SHP77 treated with DMSO at 0.1 percent for 48 hours (cell line): ENCODE measurements around the gene LINGO3.

Experiments used
- DNase-seq: peaks from one replicate; lab custom pipeline; 2025; lab: John Stamatoyannopoulos, UW

LINGO3 gene

DNA sequence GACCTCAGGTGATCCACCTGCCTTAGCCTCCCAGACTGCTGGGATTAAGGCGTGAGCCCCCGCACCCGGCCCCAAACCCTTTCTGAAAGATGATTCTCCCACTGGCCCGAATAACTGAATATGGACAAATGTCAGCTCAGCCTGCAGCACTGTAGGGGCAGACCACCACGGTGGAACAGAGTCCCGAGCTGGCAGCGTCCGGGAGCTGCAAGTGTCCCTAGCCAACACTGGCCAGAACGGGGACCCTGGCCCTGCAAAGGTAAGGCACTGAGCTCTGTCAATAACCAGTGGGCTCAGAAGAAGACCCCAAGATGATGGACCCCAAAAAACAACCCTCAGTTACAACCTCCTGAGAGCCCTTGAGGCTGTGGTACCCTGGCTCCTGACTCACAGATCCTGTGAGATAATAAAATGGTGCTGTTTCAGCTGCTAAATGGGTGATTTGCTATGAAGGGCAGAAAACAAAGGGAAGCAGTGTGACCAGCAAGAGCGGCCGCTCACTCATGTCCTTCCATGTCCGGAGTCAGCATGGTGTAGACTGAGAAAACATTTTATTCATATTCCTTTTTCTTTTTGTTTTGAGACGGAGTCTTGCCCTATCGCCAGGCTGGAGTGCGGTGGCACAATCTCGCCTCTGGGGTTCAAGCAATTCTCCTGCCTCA, 18.9 kb upstream of the LINGO3 start:
- DNase-seq: no peak

DNA sequence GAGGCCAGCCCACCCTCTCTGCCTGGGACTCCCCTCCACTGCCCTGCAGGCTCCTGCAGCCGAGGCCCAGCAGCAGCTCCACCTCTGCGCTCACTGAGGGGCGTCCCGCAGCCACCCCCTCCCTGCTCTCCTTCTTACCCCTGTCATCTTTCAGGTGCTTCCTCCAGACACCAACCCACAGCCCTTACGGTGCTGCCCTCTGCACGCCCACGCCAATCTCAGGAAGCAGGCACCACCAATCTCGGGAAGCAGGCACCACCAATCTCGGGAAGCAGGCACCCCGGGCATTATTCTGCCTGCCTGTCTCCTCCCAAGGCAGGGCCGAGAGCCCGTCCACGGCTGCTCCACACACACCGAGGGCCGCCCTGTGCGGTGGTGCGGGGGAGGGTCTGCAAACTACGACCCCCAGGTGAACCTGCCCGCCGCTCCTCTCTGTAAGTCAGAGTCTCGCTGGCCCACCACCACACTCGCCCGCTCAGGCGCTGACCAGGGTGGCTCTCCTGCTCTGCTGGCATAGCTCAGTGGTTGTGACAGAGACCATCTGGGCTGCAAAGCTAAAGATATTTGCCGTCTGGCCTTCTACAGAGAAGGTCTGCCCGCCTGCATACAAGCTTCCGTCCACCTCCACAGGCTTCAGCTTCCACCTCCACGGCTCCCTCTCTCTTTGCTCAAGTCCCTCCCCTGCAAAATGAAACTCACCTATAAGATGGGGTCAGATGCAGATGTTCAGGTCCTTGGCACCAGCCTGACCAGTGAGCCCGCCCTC, 17.5 kb upstream of the LINGO3 start:
- DNase-seq: no peak

GRCh38 chr19:2324220-2324948, 16.4 kb upstream of the LINGO3 start:
- DNase-seq: no peak

GRCh38 chr19:2323707-2324106, 15.8 kb upstream of the LINGO3 start:
- no peak for DNase-seq

- no peak for DNase-seq
These were observed 13.8 kb upstream of the LINGO3 start for GRCh38 chr19:2321565-2322283.

DNA sequence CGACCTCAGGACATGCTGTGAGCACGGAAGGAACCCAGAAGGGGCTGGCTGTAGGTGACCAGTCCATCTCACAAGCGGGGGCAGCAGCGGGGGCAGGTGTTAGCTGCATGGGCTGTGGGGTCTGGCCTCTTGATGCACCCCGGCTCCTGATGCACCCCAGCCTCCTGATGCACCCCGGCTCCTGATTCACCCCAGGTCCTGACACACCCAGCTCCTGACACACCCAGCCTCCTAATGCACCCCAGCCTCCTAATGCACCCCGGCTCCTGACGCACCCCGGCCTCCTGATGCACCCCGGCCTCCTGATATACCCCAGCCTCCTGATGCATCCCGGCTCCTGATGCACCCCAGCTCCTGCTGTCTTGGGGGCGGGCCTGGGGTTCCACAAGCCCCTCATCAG, 13.0 kb upstream of the LINGO3 start:
- no peak for DNase-seq

GRCh38 chr19:2320049-2320448, 12.1 kb upstream of the LINGO3 start:
- DNase-seq: no peak

DNA sequence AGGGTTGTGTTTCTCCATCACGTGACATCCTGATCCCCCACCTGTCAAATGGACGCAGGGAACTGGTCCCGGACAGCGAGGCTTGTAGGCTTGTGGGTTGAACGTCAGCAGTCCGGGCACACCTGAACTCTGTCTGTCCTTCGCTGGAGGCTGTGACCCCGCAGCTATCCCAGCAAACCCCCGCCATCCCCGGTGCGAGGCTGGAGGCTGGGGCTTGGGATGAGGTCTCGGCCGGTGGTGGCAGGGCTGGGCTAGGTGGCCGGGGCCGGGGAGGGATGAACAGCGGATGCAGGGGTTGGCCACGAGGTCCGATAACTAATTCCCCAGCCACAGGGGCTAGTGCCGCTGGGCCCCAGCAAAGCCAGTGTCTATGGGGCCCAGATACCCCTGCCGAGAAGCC, 11.6 kb upstream of the LINGO3 start:
- DNase-seq: no peak

DNA sequence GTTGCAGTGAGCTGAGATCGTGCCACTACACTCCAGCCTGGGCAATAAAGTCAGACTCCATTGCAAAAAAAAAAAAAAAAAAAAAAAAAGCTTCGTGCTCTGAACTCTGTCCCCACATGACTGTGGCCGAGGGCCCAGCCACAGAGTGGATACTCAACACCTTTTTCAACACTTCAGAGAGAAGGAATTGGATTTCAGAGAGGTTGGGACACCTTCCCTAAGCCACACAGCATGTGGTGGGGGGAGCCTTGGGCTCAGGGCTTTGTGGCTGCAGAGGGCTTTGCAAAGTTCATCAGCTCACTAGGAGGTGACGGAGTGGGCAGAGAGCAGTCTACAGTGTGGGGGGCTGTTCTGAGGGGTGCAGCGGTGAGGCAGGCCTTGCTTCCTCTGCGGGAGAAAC, 11.0 kb upstream of the LINGO3 start:
- no peak for DNase-seq

GRCh38 chr19:2317756-2318155, 9.8 kb upstream of the LINGO3 start:
- no peak for DNase-seq

DNA sequence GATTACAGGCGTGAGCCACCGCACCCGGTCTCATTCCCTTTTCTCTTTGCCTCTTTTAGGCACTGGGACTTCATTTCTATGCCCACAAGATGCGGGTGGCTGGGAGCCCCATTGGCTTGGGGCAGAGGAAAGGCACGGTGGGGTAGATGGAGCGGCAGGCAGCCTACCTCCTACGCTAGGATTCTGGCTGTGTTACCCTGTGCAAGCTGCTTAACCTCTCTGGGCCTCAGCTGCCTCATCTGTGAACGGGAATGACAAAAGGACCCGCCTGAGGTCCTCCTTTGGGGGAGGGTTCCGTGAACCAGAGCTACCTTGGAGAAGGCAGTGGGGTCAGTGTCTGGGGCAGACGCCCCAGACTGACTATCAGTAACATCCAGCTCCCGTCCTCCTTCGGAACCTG, 9.3 kb upstream of the LINGO3 start:
- DNase-seq: no peak

DNA sequence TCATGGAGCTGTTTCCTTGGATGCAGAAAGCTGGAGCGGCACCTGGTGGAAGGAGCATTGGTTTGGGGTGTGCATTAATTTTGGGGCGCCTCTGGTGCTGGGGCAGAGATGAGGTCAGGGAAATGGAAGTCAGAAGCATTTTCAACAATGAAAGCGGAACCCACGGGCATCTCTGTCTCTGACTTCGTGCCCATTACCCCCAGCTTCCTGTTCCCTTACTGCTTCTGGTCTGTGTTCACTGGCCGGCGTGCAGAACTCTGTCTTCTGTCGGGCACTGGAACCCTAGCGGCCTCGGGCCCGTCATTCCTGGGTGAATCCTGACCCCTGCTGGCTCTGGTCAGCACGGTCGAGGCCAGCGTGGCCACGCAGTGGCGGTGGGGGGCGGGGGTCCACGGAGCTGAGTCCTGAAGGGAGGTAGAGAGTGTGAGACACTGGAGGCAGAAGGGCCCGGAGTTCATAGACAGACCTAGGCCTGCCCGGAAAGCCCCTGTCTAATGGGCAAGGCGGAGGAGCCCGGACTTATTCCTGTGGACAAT, 7.9 kb upstream of the LINGO3 start:
- peak; percentile 35 for DNase-seq

DNA sequence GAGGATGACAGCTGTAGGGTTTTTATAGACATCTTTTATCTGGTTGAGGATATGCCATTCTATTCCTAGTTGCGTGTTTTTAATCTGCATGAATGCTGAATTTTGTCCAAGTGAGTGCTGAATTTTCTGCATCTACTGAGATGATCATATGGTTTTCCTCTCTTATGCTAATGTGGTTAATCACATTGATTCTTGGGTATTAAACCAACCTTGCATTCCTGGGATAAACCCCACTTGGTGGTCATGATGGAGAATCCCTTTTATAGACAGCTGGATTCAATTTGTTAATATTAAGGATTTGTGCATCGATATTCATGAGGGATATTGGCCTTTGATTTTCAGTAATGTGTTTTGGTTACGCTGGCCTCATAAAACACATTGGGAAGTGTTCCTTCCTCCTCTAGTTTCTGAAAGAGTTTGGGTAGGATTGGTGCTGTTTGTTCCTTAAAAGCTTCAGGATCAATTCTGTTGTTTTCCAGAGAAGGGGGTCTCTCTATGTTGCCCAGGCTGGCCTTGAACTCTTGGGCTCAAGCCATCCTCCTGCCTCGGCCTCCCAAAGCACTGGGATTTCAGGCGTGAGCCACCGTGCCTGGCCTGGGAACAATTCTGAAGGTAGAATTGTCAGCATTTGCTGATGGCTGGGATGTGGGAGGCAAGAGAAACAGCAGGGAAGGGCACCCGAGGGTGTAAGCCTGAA, 7.3 kb upstream of the LINGO3 start:
- DNase-seq: no peak

DNA sequence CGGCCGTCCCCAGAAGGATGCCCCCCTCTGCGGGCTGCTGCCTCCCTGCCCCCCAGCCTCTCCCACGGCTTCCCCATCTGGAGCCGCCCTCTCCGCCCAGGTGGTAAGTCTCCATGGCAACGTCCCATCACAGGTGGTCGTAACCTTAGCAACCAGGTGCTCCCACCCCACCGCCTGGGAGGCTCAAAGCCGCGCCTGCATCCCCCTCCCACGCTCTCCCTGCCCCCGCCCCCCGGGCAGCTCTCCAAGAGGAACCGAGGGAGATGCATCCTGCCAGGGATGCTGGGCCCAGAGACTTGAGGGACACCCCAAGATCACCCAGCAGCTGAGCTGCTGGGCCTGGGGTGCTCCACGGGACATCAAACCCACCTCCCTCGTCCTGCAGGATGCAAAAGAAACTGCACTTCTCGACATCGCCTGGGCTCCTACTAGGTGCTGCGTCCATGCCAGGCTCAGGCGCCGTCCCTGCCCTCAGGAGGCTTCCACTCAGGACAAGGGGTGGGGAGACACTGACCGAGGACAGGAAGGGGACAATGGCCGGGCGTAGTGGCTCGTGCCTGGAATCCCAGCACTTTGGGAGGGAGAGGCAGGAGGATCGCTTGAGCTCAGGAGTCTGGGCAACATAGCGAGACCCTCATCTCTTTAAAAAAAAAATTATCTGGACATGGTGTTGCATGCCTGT, 5.0 kb upstream of the LINGO3 start:
- DNase-seq: no peak

GRCh38 chr19:2311093-2311492, 3.1 kb upstream of the LINGO3 start:
- DNase-seq: no peak

- peak; percentile 41 for DNase-seq
These were observed 1.9 kb upstream of the LINGO3 start for GRCh38 chr19:2309734-2310362.

DNA sequence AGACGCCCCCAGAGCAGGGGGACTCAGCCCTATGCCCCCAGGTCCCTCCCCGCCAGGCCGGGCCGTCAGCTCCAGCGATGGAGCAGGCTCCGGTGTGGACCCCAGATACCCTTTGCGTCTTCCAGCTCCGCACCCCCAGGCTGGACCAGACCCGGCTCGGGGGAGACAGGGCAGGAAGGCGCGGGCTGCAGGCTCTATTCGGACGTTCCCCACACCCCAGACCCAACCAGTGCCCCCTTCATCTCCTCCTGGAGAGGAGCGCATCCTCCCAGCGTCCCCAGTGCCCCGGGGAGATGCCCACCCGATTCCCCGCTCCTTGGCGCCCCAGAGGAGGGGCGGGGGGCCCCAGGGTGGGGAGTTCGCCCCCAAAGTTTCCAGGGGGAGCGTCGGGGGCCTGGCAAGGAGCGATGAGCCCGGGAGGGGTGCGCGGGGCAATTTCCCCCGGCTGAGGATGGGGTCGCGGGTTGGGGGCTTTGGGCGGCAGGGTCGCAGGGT, 389 bp downstream of the LINGO3 start:
- no peak for DNase-seq

- DNase-seq: no peak
These were observed 983 bp downstream of the LINGO3 start for GRCh38 chr19:2306971-2307370.

DNA sequence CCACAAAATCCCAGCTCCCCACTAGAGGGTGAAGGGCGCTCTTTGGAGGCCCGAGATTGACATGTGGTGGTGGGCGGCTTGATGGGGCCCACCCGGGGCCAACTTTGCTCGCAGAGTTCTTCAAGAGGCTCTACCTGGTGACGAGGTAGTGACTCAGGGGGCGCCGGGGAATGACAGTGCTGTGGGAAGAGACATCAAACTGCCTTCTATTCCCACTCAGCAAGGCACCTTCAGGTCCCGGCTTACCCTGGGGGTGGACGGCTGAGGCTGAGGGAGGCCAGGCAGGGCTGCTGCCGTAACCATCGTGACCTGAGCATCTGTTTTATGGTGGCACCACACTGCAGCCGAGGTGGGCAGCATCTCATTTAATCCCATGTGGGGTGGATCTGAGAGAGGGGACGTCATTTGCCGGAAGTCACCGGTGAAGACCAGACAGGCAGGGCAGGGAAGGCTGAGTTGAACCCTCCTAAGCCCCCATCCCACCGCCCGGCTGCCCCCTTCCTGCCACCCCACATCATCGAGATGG, 1.6 kb downstream of the LINGO3 start:
- DNase-seq: no peak
